HG03521 (cell line): Measurements from ENCODE around the gene EPB41.

Source experiments
- ATAC-seq: cut with Tn5 transposase; IDR thresholded peaks from one replicate; pipeline ENCODE4 v1.9.1; 2021; ENCODE audit warnings: mild to moderate bottlenecking, moderate library complexity; ENCODE audit not compliant: unreplicated experiment

Gene EPB41

DNA sequence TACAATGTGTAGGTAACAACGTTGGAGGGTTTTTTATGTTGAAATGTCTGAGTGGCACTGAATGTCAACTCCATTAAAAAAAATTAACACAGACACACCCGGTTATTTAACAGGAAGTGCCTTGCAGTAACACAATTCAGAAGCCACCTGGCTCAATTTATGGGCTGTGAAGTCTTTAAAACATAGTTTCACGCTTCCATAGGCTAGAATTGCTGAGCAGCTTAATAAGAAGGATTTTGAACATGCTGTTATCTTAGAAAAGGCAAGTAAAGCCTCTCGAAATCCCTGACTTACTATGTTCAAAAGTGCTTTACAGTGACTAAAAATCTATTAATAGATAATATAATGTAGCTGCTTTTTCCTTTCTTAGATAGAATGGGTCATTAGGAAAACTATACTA is 247.7 kb downstream of the EPB41 start:
- ATAC-seq, result no peak

- ATAC-seq, result no peak
These were observed 248.2 kb downstream of the EPB41 start for GRCh38 chr1:29162476-29163138.

GRCh38 chr1:29164588-29164987 is 250.2 kb downstream of the EPB41 start:
- ATAC-seq, result no peak

DNA sequence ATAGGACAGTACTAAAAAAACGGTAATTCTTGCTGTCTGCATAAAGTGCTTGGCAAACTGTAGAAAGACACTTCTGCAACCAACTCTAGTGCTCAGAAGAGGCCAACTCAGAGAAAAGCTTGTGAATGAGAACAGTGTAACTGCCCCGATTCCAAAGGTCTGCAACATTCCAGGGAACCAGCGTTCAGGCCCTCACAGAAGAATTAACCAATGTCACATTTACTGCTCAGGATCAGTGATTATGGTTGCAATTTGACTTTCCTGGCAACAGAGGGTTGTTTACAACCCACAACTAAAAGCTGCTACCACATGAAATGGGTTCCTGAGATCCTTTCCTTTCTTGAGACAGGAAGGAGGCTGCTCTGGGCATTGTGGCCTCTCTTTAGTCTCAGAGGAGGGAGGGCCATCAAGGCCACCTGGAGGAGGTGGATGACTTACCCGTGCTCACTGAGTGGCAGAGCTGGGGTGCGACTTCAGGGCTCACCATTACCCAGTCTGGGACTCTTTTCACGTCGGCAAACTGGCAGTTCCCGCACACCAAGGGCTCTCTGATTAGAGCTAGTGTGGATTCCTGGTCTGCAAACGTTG is 252.0 kb downstream of the EPB41 start:
- ATAC-seq, result no peak

DNA sequence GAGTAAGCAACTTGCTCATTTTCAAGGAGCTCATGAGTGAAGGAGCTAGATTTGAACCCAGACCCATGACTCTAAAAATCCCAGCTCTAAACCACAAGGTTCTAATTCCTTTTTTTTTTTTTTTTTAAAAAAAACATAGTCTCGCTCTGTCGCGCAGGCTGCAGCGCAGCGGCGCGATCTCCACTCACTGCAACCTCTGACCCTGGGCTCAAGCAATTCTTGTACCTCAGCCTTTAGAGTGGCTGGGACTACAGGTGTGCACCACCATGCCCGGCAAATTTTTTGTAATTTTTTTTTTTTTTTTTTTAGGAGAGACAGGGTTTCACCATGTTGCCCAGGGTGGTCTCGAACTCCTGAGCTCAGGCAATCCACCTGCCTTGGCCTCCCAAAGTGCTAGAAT is 253.5 kb downstream of the EPB41 start:
- no peak for ATAC-seq
